HEK293 (cell line): Measurements from ENCODE around the gene STRN.

Experiments
- CTCF ChIA-PET: fragments of 350-600 bp; formaldehyde crosslinking; extraction: SDS; loops from one replicate; lab custom pipeline; 2021; ENCODE audit warnings: antibody characterized with exemption; lab: Yijun Ruan, JAX
- POLR2A ChIA-PET: fragments of 300-600 bp; formaldehyde crosslinking; extraction: SDS; loops from one replicate; lab custom pipeline; 2020; ENCODE audit warnings: antibody characterized with exemption, inconsistent platforms; lab: Yijun Ruan, JAX
- H3K27ac ChIP-seq: fragments of 200-500 bp; sonication (Bioruptor generic); 2 replicates; pipeline ENCODE4 v1.5.1; 2014; ENCODE audit warnings: low read depth, low read length, control low read depth, inconsistent platforms; ENCODE audit errors: extremely low read depth
- H3K36me3 ChIP-seq, 2 experiments: fragments of 200-500 bp in 1 of 2; sonication (Bioruptor generic) in 1 of 2; 1 replicate in 1 of 2; 2 replicates in 1 of 2; pipeline ENCODE4 v1.5.1; 2014 to 2017; ENCODE audit warnings: inconsistent platforms in 2 of 2, low read length in 2 of 2; ENCODE audit not compliant: control insufficient read depth in 2 of 2, insufficient read depth in 1 of 2
- H3K4me1 ChIP-seq: fragments of 200-500 bp; sonication (Bioruptor generic); 2 replicates; pipeline ENCODE4 v1.5.1; 2014; ENCODE audit warnings: mild to moderate bottlenecking, low read length, inconsistent platforms; ENCODE audit not compliant: control insufficient read depth, insufficient read depth
- H3K4me3 ChIP-seq: 2 replicates; pipeline ENCODE4 v1.5.1; 2011; ENCODE audit warnings: low read depth, mild to moderate bottlenecking, control low read depth, low read length, moderate library complexity
- H3K9me3 ChIP-seq: fragments of 200-500 bp; sonication (Bioruptor generic); 2 replicates; pipeline ENCODE4 v1.5.1; 2014; ENCODE audit warnings: low read depth, low read length, inconsistent platforms; ENCODE audit not compliant: control insufficient read depth, insufficient read depth
- BCL6B ChIP-seq: fragments of 450-650 bp; formaldehyde crosslinking; IDR thresholded peaks from 2 replicates; pipeline ENCODE4 v1.5.1; 2017; ENCODE audit warnings: missing biosample characterization, missing genetic modification characterization
- GLIS2 ChIP-seq: fragments of 450-650 bp; formaldehyde crosslinking; IDR thresholded peaks from 2 replicates; pipeline ENCODE4 v1.5.1; 2016; ENCODE audit warnings: missing biosample characterization, missing genetic modification characterization
- HOXC10 ChIP-seq: sonication (generic); formaldehyde crosslinking; IDR thresholded peaks from 2 replicates; pipeline ENCODE4 v1.8.1; 2023; ENCODE audit warnings: mild to moderate bottlenecking, missing genetic modification reagents
- SP3 ChIP-seq: fragments of 450-650 bp; formaldehyde crosslinking; IDR thresholded peaks from 2 replicates; pipeline ENCODE4 v1.5.1; 2016; ENCODE audit warnings: missing biosample characterization, missing genetic modification characterization
- WT1 ChIP-seq: fragments of 450-650 bp; formaldehyde crosslinking; IDR thresholded peaks from 2 replicates; pipeline ENCODE4 v1.5.1; 2016; ENCODE audit warnings: missing biosample characterization, missing genetic modification characterization
- ZBTB10 ChIP-seq: fragments of 450-650 bp; formaldehyde crosslinking; IDR thresholded peaks from 2 replicates; pipeline ENCODE4 v1.5.1; 2016; ENCODE audit warnings: missing biosample characterization, missing genetic modification characterization
- ZNF16 ChIP-seq: fragments of 450-650 bp; formaldehyde crosslinking; IDR thresholded peaks from 2 replicates; pipeline ENCODE4 v1.5.1; 2016; ENCODE audit warnings: low read depth, missing biosample characterization, missing genetic modification characterization
- ZNF174 ChIP-seq: fragments of 450-650 bp; formaldehyde crosslinking; IDR thresholded peaks from 2 replicates; pipeline ENCODE4 v1.5.0; 2017; ENCODE audit warnings: missing biosample characterization, mild to moderate bottlenecking, missing genetic modification characterization
- ZNF280C ChIP-seq: fragments of 450-650 bp; formaldehyde crosslinking; IDR thresholded peaks from 2 replicates; pipeline ENCODE4 v1.5.1; 2016; ENCODE audit warnings: missing biosample characterization, missing genetic modification characterization
- ZNF404 ChIP-seq: fragments of 450-650 bp; formaldehyde crosslinking; IDR thresholded peaks from 2 replicates; pipeline ENCODE4 v1.5.1; 2017; ENCODE audit warnings: missing biosample characterization, missing genetic modification characterization
- ZNF518A ChIP-seq: fragments of 450-650 bp; formaldehyde crosslinking; conservative IDR thresholded peaks from 2 replicates; pipeline ENCODE4 v1.5.1; 2016; ENCODE audit warnings: low read depth, missing biosample characterization, missing genetic modification characterization
- ZNF544 ChIP-seq: fragments of 450-650 bp; formaldehyde crosslinking; IDR thresholded peaks from 2 replicates; pipeline ENCODE4 v1.5.0; 2017; ENCODE audit warnings: missing biosample characterization, missing genetic modification characterization
- ZNF701 ChIP-seq: fragments of 450-650 bp; formaldehyde crosslinking; IDR thresholded peaks from 2 replicates; pipeline ENCODE4 v1.5.1; 2016; ENCODE audit warnings: missing biosample characterization, missing genetic modification characterization
- ZNF777 ChIP-seq: fragments of 450-650 bp; formaldehyde crosslinking; IDR thresholded peaks from 2 replicates; pipeline ENCODE4 v1.5.1; 2017; ENCODE audit warnings: missing biosample characterization, missing genetic modification characterization, borderline replicate concordance

Gene STRN

GRCh38 chr2:36886664-36887063 is 79.7 kb downstream of the STRN start:
- Histone ChIP-seq H3K36me3 (peaks cover 14 to 27% of the 10 kb centered on the region in 2 experiments), H3K27ac (no peak overlapping the region), H3K4me1 (0 out of 2 replicates have a peak, but pooled peaks cover 2% of the 10 kb centered on the region), H3K4me3 (no peak overlapping the region), H3K9me3 (no peaks in the 10 kb centered on the region)
- CTCF ChIA-PET, result no interaction called here
- POLR2A ChIA-PET, result no interaction called here
- no peak for TF ChIP-seq ZBTB10 (tag by site-specific recombination)
- no peak for TF ChIP-seq ZNF777 (tag by site-specific recombination)
- TF ChIP-seq ZNF404 (tag by site-specific recombination), result no peak
- TF ChIP-seq GLIS2 (tag by site-specific recombination), result no peak

GRCh38 chr2:36885605-36886004 is 80.7 kb downstream of the STRN start:
- H3K4me1 ChIP-seq, result 0 out of 2 replicates have a peak, but pooled peaks cover 2% of the 10 kb centered on the region
- H3K36me3 ChIP-seq, result peaks cover 21 to 27% of the 10 kb centered on the region in 2 experiments
- ChIA-PET CTCF (interaction anchor here (0.6 kb wide), 1 partner anchor 106 kb away, joined by 4 read pairs; no protein-coding TSS in a partner anchor), POLR2A (no interaction called here)
- TF ChIP-seq ZNF701 (tag by site-specific recombination), result no peak
- TF ChIP-seq BCL6B (tag by site-specific recombination), result no peak
- TF ChIP-seq ZNF174, result no peak
- no peak for TF ChIP-seq ZNF16 (tag by site-specific recombination)
- TF ChIP-seq WT1 (tag by site-specific recombination), result no peak
- no peak for TF ChIP-seq ZNF518A (tag by site-specific recombination)
- no peak for TF ChIP-seq HOXC10 (CRISPR knock-in tag)
- no peak for TF ChIP-seq SP3 (tag by site-specific recombination)
- no peak for TF ChIP-seq ZNF280C
- TF ChIP-seq ZNF544 (tag by site-specific recombination), result no peak
- no peak overlapping the region for H3K4me3 ChIP-seq
- H3K27ac ChIP-seq, result no peak overlapping the region
- no peaks in the 10 kb centered on the region for H3K9me3 ChIP-seq
